SKM-1 treated with dmso at 0.1 percent for 144 hours (cell line): ENCODE measurements around the gene ANKRD17.
A peak's percentile ranks its signal among the peaks of the same experiment; 100 is the strongest.
"Not testable (repeated sequence)": the region's sequence is repeated elsewhere in the genome, so short reads cannot be mapped to it uniquely, and the experiment has no call there.

Source experiments
- DNase-seq: peaks from one replicate; lab custom pipeline; 2025; ENCODE audit not compliant: unreplicated experiment; lab: John Stamatoyannopoulos, UW

The ANKRD17 gene, protein sequence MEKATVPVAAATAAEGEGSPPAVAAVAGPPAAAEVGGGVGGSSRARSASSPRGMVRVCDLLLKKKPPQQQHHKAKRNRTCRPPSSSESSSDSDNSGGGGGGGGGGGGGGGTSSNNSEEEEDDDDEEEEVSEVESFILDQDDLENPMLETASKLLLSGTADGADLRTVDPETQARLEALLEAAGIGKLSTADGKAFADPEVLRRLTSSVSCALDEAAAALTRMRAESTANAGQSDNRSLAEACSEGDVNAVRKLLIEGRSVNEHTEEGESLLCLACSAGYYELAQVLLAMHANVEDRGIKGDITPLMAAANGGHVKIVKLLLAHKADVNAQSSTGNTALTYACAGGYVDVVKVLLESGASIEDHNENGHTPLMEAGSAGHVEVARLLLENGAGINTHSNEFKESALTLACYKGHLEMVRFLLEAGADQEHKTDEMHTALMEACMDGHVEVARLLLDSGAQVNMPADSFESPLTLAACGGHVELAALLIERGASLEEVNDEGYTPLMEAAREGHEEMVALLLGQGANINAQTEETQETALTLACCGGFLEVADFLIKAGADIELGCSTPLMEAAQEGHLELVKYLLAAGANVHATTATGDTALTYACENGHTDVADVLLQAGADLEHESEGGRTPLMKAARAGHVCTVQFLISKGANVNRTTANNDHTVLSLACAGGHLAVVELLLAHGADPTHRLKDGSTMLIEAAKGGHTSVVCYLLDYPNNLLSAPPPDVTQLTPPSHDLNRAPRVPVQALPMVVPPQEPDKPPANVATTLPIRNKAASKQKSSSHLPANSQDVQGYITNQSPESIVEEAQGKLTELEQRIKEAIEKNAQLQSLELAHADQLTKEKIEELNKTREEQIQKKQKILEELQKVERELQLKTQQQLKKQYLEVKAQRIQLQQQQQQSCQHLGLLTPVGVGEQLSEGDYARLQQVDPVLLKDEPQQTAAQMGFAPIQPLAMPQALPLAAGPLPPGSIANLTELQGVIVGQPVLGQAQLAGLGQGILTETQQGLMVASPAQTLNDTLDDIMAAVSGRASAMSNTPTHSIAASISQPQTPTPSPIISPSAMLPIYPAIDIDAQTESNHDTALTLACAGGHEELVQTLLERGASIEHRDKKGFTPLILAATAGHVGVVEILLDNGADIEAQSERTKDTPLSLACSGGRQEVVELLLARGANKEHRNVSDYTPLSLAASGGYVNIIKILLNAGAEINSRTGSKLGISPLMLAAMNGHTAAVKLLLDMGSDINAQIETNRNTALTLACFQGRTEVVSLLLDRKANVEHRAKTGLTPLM (N-terminal part only)

DNA sequence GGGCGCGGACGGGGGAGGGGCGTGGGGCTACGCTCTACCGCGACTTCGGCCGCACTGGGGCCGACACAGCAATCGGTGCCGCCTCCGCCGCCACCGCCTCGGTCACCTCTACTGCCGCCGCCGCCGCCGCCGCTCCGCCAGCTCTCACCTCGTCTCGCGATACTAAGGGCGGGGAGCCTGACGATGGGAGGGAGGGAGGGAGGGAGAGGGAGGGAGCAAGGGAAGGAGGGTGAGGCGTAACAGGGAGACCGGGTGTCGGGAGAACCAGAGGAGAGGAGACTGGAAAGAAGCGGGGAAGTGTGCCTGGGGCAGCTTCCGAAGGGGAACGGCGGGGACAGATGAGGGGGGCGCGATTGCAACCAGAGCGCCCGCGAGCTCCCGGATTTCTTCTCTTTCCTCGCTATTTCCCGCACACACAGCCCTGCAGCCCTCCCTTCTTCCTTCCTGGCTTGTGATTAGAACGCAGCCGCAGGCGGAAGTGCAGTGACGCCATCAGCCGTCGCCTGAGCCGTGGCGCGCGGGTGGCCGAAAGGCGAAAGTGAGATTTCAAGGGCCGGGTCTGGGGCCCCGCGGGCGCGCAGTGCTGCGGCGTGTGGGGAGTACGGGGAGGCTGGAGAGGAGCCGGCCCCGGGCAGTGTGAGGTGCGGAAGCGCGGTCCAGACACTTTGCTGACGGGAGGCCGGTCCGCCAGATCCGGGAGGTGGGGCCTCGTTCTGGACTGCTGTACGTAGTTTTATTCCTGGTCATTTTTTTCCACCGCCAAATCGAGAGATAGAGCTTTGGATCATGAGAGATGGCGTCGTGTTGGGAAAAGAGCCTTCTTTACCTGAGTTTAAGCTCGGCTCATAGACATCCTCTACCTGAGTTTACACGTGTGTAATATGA, at the start of gene ANKRD17:
Gene ANKRD17, minus strand, starts transcription at position 113 of the 885 bp plus-strand sequence. CDS start 130 bp downstream, outside the sequence.
- DNase-seq = peak; percentile 93

DNA sequence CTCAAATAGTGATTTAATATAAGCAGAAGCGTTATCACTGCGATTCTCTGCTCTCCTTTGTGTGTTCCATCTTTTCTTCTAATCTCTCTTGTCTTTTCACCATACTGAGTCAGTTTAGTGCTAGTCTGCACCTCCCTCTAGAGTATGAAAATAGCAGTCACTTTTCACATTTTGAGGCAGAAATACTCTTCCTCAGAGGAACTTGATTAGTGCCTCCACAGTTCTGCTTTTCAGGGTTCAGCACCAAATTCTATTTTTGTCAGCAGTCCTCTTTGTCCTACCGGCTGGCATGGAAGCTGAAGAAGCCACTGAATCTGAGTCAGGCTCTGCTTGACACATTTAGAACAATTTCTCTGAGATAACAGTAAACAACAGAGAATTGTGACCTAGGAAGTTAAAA, 49.7 kb upstream of the ANKRD17 start:
- peak; percentile 90 for DNase-seq

DNA sequence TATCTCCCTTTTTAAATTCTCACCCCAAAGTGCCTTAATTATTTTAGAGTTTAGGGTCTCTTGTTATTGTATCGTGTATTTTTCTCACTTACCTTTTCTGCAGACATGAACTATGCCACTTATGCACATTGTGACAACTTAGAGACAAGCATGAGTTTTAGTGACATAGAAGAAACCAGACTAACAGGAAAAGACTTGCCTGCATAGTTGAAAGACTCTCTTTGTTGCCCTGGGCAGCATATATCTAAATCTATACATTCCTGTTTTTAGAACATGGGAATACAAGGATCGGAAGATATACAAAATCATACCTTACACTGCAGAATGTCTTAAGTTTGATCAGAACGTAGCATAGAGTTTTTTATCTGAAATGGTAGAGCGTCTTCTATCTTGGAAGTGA, 45.1 kb upstream of the ANKRD17 start:
- no peak for DNase-seq

DNA sequence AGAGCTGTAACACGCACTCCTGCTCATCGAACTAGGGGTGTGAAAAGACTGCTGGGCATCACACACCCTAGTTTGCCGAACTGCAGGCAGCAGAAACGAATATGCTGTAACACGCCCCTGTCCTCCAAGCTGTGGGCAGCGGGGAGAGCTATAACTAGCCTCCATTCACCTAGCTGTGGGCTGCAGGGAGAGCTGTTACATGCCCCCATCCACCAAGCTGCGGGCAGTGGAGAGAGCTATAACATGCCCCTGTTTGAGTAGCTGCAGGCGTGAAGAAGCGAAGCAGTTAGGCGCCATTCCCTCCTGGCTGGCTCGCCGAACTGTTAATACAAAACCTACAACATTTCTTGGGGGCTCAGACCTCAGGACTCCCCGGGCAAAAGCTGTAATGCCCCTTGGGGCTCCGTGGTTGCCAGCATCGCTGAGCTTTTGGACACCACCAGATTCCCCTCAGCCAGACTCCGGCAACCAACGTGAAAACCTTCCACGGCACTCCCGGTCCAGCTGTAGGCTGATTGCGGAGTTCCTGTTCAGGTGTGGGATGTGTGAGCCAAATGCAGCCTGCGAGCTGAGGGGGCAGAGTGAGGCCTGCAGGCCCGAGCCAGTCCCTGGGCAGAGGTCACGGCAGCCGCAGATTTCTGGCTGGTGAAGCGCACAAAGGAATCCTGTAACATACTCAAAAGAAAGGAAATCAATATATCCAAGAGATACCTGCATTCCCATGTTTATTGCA, 41.1 kb upstream of the ANKRD17 start:
- DNase-seq = no peak

DNA sequence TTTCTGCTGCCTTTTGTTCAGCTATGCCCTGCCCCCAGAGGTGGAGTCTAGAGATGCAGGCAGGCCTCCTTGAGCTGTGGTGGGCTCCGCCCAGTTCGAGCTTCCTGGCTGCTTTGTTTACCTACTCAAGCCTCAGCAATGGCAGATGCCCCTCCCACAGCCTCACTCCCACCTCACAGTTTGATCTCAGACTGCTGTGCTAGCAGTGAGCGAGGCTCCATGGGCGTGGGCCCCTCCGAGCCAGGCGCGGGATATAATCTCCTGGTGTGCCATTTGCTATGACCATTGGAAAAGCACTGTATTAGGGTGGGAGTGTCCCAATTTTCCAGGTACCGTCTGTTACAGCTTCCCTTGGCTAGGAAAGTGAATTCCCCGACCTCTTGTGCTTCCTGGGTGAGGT, 34.1 kb upstream of the ANKRD17 start:
- DNase-seq = not testable (repeated sequence)

DNA sequence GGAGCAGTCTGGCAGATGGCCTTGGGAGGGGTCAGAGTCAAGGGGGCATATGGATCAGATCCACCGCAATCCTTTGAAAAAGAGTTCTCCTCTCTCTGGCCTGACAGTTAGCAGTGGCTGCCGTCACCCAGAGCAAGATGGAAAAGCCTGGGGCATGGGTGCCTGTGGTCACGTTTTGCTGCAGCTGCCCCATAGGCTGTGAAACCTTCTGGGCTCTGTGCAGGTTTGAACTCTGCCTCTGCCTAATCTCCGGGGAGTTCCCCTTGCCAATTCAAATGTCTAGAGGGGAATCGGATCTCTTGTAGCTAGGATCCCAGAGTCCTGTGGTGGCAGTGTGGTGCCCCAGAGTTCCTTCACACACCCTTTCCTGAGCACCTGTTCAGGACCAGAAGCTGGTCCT, 23.4 kb upstream of the ANKRD17 start:
- DNase-seq = no peak

DNA sequence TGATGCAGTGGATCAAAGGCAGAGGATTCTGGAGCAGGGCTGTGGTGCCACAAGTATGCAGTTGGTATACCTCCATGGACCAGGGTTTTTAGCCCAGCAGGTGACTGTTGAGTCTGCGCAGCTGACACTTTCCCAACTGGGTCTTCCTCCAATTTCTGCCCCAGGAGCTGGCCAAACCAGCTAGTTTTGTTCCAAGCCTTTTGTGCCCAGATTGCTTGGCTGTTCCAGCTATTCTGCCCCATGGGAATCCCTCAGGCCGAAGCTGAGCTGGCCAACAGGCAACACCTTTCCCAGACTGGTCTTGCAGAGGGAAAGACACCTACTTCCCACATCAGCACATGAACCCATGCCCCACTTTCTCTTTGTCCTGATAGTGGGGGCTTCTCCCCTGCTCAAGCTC, 22.8 kb upstream of the ANKRD17 start:
- no peak for DNase-seq

DNA sequence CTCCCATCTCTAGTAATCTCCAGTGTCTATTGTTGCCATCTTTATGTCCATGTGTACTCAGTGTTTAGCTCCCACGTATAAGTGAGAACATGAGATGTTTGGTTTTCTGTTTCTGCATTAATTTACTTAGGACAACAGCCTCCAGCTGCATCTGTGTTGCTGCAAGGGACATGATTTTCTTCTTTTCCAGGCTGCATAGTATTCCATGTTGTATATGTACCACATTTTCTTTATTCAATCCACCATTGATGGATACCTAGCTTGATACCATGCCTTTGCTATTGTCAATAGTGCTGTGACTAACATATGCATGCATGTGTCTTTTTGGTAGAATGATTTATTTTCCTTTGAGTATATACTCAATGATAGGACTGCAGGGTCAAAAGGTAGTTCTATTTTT, 18.6 kb upstream of the ANKRD17 start:
- DNase-seq = no peak

DNA sequence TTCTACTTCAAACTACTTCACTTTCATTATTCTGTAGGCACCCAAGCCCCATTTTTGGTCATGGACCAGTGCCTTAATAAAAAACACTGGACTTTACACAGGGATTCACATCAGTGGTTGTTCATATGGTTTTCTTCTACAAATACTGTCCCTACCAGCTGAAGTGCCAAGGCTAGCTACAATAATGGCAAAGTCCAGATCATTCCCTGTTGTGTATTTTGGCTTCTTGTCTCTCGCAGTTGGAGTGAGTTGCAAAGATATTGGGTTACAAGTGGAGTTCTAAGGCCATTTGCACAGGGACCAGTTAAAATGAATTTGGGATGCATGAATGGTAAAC, 16.7 kb upstream of the ANKRD17 start:
- no peak for DNase-seq

DNA sequence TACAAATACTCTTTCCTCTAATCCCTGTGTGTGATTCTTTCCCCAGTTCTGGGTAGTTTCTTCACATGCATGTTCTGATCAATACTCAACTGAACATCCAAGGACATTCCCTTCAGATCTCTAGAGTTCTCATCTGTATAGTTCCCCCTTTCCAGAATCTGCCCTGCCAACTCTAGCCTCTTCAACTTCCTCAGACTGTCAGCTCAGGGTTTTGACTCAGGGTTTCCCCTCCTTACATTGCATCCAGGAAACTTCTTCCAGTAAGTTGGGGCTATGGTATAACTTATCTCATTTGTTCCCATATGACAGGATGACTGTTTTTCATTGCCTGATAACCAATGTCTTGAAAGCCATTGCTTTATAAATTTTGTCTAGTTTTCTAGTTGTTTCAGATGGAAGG, 14.2 kb upstream of the ANKRD17 start:
- DNase-seq = no peak

DNA sequence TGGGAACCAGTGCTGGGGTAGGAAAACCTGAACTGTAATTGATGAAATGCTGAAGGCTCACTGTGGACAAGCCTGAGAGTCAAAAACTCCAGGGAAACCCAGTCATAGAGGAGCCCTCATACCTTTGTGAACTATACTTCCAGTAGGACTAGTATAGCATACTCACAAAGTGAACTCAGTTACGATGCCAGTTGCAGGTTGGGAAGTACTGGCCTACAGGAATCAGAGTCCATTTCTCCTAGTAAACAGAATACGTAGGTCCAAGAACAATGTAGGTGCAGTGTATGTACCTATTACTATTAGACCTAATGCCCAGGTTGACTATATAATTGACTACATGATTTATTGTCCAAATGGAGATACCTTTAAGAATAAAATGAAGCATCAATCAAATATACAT, 8.5 kb upstream of the ANKRD17 start:
- DNase-seq = no peak

DNA sequence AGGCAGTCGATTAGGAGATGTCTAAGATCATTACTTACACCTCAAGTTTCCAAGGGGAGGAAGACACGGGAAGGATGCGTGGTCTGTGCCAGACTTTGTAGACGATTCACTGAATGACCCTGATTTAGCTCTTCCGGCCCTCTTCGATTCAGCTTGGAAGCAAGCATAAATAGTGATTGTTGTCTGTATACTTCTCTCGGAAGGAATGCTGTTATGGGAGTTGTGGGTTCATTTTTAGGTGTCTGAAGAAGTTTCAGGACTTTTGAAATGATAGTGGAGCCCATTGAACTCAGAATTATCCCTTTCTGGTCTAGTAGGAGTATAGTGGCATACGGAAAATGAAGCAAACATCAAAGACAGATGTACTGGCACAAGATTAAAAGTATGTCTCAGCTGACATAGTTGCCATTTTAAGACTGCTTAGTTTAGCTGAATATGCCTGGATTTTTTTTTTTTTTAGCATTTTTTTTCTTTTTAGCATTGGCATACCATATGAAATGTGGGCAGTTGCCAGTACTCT, 1.0 kb upstream of the ANKRD17 start:
- DNase-seq = no peak

DNA sequence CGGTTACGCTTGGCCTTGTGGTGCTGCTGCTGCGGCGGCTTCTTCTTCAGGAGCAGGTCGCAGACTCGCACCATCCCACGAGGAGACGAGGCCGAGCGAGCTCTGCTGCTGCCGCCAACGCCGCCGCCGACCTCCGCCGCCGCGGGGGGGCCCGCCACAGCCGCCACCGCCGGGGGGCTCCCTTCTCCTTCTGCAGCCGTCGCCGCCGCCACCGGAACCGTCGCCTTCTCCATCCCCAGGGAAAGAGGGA, 237 bp downstream of the ANKRD17 start:
- no peak for DNase-seq

DNA sequence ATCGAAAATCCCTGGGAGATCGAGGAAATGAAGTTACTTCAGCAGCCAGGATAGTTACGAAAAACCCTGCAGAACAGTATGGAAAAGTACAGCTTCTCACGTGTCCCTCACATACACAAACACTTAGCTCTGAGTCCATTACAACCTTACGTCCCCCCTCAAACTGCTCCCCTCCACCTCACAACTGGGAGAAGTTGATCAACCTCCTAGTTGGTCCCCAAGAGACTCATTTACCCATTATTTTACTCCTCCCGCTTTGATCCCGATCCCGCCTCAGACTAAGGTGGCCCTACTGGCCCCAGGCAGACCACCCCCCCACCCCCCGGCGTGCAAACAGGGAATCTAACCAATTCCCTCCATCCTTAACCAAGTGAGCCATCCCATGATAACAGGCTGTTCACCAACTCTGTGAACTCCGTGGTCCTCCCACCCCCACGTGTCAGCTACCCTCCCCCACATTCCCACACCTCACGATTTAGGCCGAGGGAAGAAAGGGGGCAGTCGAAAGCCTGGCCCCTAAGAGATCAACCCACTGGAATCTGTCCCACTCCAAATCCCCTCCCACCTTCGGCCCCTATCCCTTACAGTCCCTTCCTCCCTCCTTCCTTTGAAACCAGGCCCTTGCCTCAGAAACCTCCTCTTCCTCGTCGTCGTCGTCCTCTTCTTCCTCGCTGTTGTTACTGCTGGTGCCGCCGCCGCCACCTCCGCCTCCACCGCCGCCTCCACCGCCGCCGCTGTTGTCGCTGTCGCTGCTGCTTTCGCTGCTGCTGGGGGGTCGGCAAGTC, 755 bp downstream of the ANKRD17 start:
- DNase-seq = no peak

DNA sequence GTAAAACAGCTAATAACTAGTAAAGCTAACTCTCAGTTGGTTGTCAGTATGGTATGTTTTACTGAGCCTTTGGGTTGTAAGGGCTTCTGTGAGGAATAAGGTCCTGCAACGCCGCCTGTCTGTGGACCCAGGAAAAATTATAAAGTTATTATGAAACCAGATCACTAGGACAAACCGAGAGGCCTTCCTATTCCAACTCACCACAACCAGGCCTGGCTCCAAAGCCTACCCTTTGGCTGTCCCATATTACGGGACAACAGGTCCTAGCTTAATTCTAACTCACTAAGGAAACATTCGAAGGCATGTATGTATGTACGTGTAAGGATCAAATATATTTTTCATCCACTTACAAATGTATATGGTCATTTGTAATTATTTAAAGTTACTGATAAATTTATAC, 1.4 kb downstream of the ANKRD17 start:
- peak; percentile 67 for DNase-seq

DNA sequence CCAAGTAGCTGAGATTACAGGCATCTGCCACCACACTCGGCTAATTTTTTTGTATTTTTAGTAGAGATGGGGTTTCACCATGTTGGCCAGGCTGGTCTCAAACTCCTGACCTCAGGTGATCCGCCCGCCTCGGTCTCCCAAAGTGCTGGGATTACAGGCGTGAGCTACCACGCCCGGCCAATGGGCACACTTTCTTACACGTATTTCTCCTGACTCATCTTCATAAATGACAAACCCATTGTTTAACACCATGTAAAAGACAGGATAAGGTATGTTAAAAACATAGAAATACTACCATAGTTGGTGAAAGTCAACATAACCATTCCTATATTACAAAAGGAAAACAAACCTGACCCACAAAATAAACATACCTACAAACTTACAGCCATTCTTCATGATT, 2.8 kb downstream of the ANKRD17 start:
- DNase-seq = not testable (repeated sequence)

DNA sequence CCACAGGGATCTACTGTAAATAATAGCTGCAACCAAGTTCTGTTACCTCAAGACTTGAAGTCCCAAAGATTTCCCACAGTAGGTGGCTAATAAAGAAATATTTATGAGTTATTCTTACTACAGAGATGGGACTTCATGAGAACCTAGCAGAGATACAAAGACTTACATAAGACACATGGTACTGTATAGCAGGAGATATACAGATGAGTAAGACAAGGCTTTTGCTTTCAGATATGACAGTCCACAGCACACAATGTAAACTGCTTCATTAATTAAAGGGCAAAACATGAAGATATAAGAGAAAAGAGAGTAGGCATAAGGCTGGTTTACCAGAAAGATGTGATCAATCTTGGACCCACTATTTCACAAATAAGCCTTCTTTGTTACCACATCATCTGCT, 6.6 kb downstream of the ANKRD17 start:
- no peak for DNase-seq

DNA sequence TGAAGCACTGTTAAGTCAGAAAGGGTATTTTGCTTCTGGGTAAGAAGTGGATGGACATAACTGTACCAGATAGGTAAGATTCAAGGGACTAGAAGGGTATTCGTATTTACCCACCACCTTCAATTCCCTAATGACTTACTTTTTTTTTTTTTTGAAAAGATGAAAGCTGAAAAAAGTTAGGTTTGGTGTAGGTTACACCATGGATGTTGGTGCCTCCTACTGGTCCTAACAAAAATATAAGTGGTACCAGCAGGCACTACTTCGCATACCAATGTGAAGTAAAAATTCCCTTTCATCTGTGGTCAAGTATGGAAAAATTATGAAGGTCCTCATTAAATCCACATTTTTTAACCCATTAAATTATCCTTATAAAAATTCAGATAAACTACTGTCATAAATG, 7.2 kb downstream of the ANKRD17 start:
- DNase-seq = no peak

DNA sequence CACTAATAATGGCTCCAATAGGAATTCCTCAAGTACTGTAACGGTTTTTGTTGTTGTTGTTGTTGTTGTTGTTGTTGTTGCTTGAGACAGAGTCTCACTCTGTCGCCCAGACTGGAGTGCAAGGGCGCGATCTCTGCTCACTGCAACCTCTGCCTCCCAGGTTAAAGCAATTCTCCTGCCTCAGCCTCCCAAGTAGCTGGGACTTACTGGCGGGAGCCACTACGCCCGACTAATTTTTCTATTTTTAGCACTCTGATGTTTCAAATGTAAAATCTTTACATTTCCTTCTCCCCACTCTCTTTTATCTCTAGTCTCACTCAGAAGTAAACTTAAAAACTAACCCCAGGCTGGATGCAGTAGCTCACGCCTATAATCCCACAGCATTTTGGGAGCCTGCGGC, 8.0 kb downstream of the ANKRD17 start:
- no peak for DNase-seq
